GM12878 (cell line): Measurements from ENCODE around the gene USP46. TPM values are rescaled to one million over a fixed set of nuclear protein-coding genes. Genes with fewer than 3 reads are reported as not detected.

Source experiments
- ATAC-seq: fragments of 200-7000 bp; cut with Tn5 transposase; 3 replicates; pipeline ENCODE4 v1.9.1; 2020; ENCODE audit warnings: mild to moderate bottlenecking, moderate library complexity
- BruUV-seq: library from RNA; stranded (reverse); fragments of 400-500 nt; replicated peaks from 2 replicates; lab custom pipeline; 2021; lab: Mats Ljungman, UMichigan
- CTCF ChIA-PET: fragments of 300-600 bp; sonication (Branson Sonifier 250); formaldehyde crosslinking; extraction: SDS; loops from one replicate; lab custom pipeline; 2021; ENCODE audit warnings: inconsistent platforms; lab: Yijun Ruan, JAX
- POLR2A ChIA-PET: fragments of 350-600 bp; formaldehyde crosslinking; extraction: SDS; loops from one replicate; lab custom pipeline; 2021; ENCODE audit warnings: inconsistent platforms; lab: Charles Lee
- RAD21 ChIA-PET: fragments of 300-600 bp; sonication (Branson Sonifier 250); formaldehyde crosslinking; loops from one replicate; lab custom pipeline; 2023; ENCODE audit warnings: antibody characterized with exemption; ENCODE audit not compliant: unreplicated experiment; lab: Charles Lee
- SMC1A ChIA-PET: fragments of 300-600 bp; sonication (Branson Sonifier 250); formaldehyde crosslinking; loops from one replicate; lab custom pipeline; 2023; ENCODE audit not compliant: unreplicated experiment, uncharacterized antibody; lab: Charles Lee
- DNase-seq: peaks from one replicate; pipeline ENCODE4 v3.0.0-alpha.2; 2011; ENCODE audit warnings: low read depth, low spot score
- FAIRE-seq: peaks from 3 replicates; lab custom pipeline; 2011; peaks lifted over from hg19 to GRCh38; lab: Jason Lieb, UNC
- H2AFZ ChIP-seq: 2 replicates; pipeline ENCODE4 v1.6.0; 2011; ENCODE audit warnings: low read depth, low read length, control low read depth; ENCODE audit not compliant: control insufficient read depth
- H3K27ac ChIP-seq: 2 replicates; pipeline ENCODE4 v1.5.1; 2011; ENCODE audit warnings: control low read depth; ENCODE audit not compliant: control insufficient read depth, insufficient read depth
- H3K27me3 ChIP-seq, 2 experiments: replicated peaks in 1 of 2; 2 replicates each; pipeline versions ENCODE4 v1.6.0 to v1.6.1; 2011; ENCODE audit warnings: low read length in 1 of 2; ENCODE audit not compliant: control insufficient read depth in 2 of 2, insufficient read depth in 2 of 2
- H3K36me3 ChIP-seq, 2 experiments: 2 replicates each; pipeline ENCODE4 v1.5.1; 2011; ENCODE audit warnings: low read length in 1 of 2; ENCODE audit not compliant: control insufficient read depth in 2 of 2, insufficient read depth in 2 of 2
- H3K4me1 ChIP-seq: 2 replicates; pipeline ENCODE4 v1.6.1; 2011; ENCODE audit warnings: mild to moderate bottlenecking, low read length, moderate library complexity, mixed read lengths; ENCODE audit not compliant: control insufficient read depth, insufficient read depth
- H3K4me2 ChIP-seq: 2 replicates; pipeline ENCODE4 v1.6.0; 2011; ENCODE audit warnings: control low read depth; ENCODE audit not compliant: control insufficient read depth, insufficient read depth
- H3K4me3 ChIP-seq: fragments of 200-600 bp; sonication (generic); 2 replicates; pipeline ENCODE4 v1.5.1; 2016
- H3K79me2 ChIP-seq: 2 replicates; pipeline ENCODE4 v1.6.0; 2011; ENCODE audit warnings: low read length; ENCODE audit not compliant: control insufficient read depth, insufficient read depth
- H3K9ac ChIP-seq: 2 replicates; pipeline ENCODE4 v1.8.0; 2011; ENCODE audit warnings: low read length, control low read depth, mixed read lengths; ENCODE audit not compliant: control insufficient read depth, insufficient read depth
- H3K9me3 ChIP-seq: replicated peaks from 3 replicates; pipeline ENCODE4 v1.5.1; 2011; ENCODE audit warnings: mild to moderate bottlenecking, low read length; ENCODE audit not compliant: control insufficient read depth, insufficient read depth
- H4K20me1 ChIP-seq: 2 replicates; pipeline ENCODE4 v1.6.0; 2011; ENCODE audit not compliant: control insufficient read depth, insufficient read depth
- EZH2 ChIP-seq: IDR thresholded peaks from 2 replicates; pipeline ENCODE4 v1.6.1; 2012; ENCODE audit warnings: low read depth, mild to moderate bottlenecking, control low read depth, inconsistent platforms, low read length, borderline replicate concordance; ENCODE audit not compliant: control insufficient read depth
- MYB ChIP-seq: fragments of 150-350 bp; IDR thresholded peaks from 2 replicates; pipeline ENCODE4 v1.6.1; 2014; ENCODE audit warnings: mild to moderate bottlenecking, low read depth, low read length, borderline replicate concordance
- MYC ChIP-seq: IDR thresholded peaks from 2 replicates; pipeline ENCODE4 v1.6.1; 2011; ENCODE audit warnings: mild to moderate bottlenecking, low read length, moderate library complexity, inconsistent platforms; ENCODE audit not compliant: insufficient read depth, insufficient replicate concordance, insufficient read length, severe bottlenecking
- NR2C2 ChIP-seq: IDR thresholded peaks from 2 replicates; pipeline ENCODE4 v1.6.1; 2011; ENCODE audit warnings: borderline replicate concordance, low read depth; ENCODE audit not compliant: control insufficient read depth, insufficient read length
- PAX5 ChIP-seq: IDR thresholded peaks from 2 replicates; pipeline ENCODE4 v1.6.1; 2011; ENCODE audit warnings: low read depth, low read length, borderline replicate concordance
- SPI1 ChIP-seq: IDR thresholded peaks from 2 replicates; pipeline ENCODE4 v1.6.1; 2011; ENCODE audit warnings: low read depth, mild to moderate bottlenecking, low read length, moderate library complexity, borderline replicate concordance; ENCODE audit not compliant: insufficient read depth
- TCF3 ChIP-seq: IDR thresholded peaks from 2 replicates; pipeline ENCODE4 v1.6.1; 2012; ENCODE audit warnings: low read depth, mild to moderate bottlenecking, low read length, borderline replicate concordance; ENCODE audit not compliant: insufficient read depth
- WGBS: methylation state at CpG from one replicate; pipeline ENCODE4 v1.1.6; 2016; ENCODE audit warnings: low lambda C conversion rate; ENCODE audit not compliant: insufficient replicate concordance, insufficient coverage; ENCODE audit errors: missing lambda C conversion rate; 5-methylcytosine and 5-hydroxymethylcytosine counted together
- in situ Hi-C: fragments of 300-500 bp; cut with MboI; formaldehyde crosslinking; loops from 9 replicates; pipeline ENCODE4 v1.14.3; 2018; ENCODE audit warnings: mixed read lengths
- intact Hi-C: fragments of 100-400 bp; cut with micrococcal nuclease; formaldehyde crosslinking; loops from one replicate; pipeline ENCODE4 v1.14.2; 2022; ENCODE audit not compliant: unreplicated experiment
- polyA plus RNA-seq, 11 experiments: library from polyadenylated mRNA; depleted of rRNA in 4 of 11; unstranded in 6 of 11; stranded (reverse) in 5 of 11; fragments of >200 nt; fragmentation: Nextera tagmentation in 4 of 11; fragmentation: Illumina TruSeq in 1 of 11; extraction: Ambion mirVana in 4 of 11; extraction: Trizol in 1 of 11; gene quantifications; 1 replicate in 1 of 11; 2 replicates in 10 of 11; pipeline versions ENCODE4 v1.2.1 to v1.2.3, GENCODE V29; 2011 to 2016; ENCODE audit warnings: inconsistent platforms in 2 of 11, missing spikeins in 2 of 11, low read depth in 1 of 11
- total RNA-seq, 4 experiments: library from RNA; depleted of rRNA in 3 of 4; stranded (reverse); fragments of >200 nt in 3 of 4; fragmentation: Illumina TruSeq in 1 of 4; extraction: Trizol in 1 of 4; gene quantifications; 2 replicates each; pipeline versions ENCODE4 v1.2.1 to v1.2.3, GENCODE V29; 2013 to 2021
- TF ChIP-seq, protein P1 (sequence below): fragments of 450-650 bp; formaldehyde crosslinking; IDR thresholded peaks from 2 replicates; pipeline ENCODE4 v1.4.0; 2022; ENCODE audit warnings: mild to moderate bottlenecking, moderate library complexity
- TF ChIP-seq, protein P2 (sequence below): IDR thresholded peaks from 2 replicates; pipeline ENCODE4 v1.6.1; 2012; ENCODE audit warnings: low read depth, low read length, improper control_type of control experiment
- TF ChIP-seq, protein P3 (sequence below): IDR thresholded peaks from 2 replicates; pipeline ENCODE4 v1.6.1; 2012; ENCODE audit warnings: improper control_type of control experiment, low read depth, low read length; ENCODE audit not compliant: insufficient replicate concordance
- TF ChIP-seq, protein P4 (sequence below): fragments of 450-650 bp; IDR thresholded peaks from 2 replicates; pipeline ENCODE4 v1.6.1; 2017; ENCODE audit warnings: borderline replicate concordance

The USP46 gene
- total and polyA plus RNA-seq, 10 of the 15 experiments (the other 5 are each of a cell fraction or from before 2014, with no cell fraction given), result 5.3 to 20.1 (median 12.0) TPM

DNA sequence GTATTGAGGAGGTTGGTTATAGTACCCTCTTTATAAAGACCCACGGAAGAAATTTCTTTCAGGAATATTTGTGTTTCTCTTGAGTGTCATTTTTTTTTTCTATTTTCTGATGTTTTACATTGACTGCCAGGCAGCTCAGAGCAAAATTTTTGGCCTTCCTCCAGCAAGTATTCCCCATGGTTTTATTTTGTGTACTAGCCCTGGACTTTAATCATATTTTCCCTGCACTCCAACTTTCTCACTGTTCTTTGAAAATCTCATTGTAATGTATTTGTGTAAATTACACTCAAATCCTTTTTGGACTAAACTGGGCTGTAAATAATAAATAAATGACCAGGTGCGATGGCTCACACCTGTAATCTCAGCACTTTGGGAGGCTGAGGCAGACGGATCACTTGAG, 45.6 kb upstream of the USP46 start:
- ChIA-PET CTCF (interaction anchor here (1.3 to 1.5 kb wide), 2 partner anchors 16 to 47 kb away, joined by 3 to 4 read pairs; no protein-coding TSS in a partner anchor), SMC1A (interaction anchor here (1.0 to 1.9 kb wide), 2 partner anchors 40 to 54 kb away, joined by 3 to 4 read pairs; no protein-coding TSS in a partner anchor), RAD21 (no interaction called here), POLR2A (interaction anchor here (0.8 kb wide), 1 partner anchor 8 kb away, joined by 3 read pairs; no protein-coding TSS in a partner anchor)
- Histone ChIP-seq H3K79me2 (no peaks in the 10 kb centered on the region), H3K4me2 (no peak overlapping the region), H4K20me1 (no peaks in the 10 kb centered on the region), H2AFZ (no peak overlapping the region), H3K36me3 (no peaks in the 10 kb centered on the region), H3K9me3 (no peaks in the 10 kb centered on the region), H3K27ac (no peak overlapping the region), H3K9ac (no peak overlapping the region), H3K27me3 (no peaks in the 10 kb centered on the region), H3K4me1 (peaks cover 21% of the 10 kb centered on the region), H3K4me3 (no peak overlapping the region)
- DNase-seq (no peak), ATAC-seq (no peak), FAIRE-seq (no peak)
- BruUV-seq, result no TSS peak
- in situ Hi-C loops (loop anchor here (25.0 kb wide), 1 partner anchor 658 kb away; the partner anchor contains the start of gene SCFD2), intact Hi-C loops (no loop called here)
- 80% methylated on average over 3 of the region's 3 CpGs for WGBS
- TF ChIP-seq TCF3 (no peak), MYB (no peak), EZH2 (no peak), SPI1 (no peak), NR2C2 (no peak), MYC (no peak), PAX5 (no peak)
- TF ChIP-seq, protein P1, sequence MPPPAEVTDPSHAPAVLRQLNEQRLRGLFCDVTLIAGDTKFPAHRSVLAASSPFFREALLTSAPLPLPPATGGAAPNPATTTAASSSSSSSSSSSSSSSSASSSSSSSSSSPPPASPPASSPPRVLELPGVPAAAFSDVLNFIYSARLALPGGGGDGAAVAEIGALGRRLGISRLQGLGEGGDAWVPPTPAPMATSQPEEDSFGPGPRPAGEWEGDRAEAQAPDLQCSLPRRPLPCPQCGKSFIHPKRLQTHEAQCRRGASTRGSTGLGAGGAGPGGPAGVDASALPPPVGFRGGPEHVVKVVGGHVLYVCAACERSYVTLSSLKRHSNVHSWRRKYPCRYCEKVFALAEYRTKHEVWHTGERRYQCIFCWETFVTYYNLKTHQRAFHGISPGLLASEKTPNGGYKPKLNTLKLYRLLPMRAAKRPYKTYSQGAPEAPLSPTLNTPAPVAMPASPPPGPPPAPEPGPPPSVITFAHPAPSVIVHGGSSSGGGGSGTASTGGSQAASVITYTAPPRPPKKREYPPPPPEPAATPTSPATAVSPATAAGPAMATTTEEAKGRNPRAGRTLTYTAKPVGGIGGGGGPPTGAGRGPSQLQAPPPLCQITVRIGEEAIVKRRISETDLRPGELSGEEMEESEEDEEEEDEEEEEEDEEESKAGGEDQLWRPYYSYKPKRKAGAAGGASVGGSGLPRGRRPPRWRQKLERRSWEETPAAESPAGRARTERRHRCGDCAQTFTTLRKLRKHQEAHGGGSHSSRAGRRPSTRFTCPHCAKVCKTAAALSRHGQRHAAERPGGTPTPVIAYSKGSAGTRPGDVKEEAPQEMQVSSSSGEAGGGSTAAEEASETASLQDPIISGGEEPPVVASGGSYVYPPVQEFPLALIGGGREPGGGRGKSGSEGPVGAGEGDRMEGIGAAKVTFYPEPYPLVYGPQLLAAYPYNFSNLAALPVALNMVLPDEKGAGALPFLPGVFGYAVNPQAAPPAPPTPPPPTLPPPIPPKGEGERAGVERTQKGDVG (CRISPR knock-in tag), result no peak
- TF ChIP-seq, protein P2, sequence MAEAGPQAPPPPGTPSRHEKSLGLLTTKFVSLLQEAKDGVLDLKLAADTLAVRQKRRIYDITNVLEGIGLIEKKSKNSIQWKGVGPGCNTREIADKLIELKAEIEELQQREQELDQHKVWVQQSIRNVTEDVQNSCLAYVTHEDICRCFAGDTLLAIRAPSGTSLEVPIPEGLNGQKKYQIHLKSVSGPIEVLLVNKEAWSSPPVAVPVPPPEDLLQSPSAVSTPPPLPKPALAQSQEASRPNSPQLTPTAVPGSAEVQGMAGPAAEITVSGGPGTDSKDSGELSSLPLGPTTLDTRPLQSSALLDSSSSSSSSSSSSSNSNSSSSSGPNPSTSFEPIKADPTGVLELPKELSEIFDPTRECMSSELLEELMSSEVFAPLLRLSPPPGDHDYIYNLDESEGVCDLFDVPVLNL, result no peak
- TF ChIP-seq, protein P3, sequence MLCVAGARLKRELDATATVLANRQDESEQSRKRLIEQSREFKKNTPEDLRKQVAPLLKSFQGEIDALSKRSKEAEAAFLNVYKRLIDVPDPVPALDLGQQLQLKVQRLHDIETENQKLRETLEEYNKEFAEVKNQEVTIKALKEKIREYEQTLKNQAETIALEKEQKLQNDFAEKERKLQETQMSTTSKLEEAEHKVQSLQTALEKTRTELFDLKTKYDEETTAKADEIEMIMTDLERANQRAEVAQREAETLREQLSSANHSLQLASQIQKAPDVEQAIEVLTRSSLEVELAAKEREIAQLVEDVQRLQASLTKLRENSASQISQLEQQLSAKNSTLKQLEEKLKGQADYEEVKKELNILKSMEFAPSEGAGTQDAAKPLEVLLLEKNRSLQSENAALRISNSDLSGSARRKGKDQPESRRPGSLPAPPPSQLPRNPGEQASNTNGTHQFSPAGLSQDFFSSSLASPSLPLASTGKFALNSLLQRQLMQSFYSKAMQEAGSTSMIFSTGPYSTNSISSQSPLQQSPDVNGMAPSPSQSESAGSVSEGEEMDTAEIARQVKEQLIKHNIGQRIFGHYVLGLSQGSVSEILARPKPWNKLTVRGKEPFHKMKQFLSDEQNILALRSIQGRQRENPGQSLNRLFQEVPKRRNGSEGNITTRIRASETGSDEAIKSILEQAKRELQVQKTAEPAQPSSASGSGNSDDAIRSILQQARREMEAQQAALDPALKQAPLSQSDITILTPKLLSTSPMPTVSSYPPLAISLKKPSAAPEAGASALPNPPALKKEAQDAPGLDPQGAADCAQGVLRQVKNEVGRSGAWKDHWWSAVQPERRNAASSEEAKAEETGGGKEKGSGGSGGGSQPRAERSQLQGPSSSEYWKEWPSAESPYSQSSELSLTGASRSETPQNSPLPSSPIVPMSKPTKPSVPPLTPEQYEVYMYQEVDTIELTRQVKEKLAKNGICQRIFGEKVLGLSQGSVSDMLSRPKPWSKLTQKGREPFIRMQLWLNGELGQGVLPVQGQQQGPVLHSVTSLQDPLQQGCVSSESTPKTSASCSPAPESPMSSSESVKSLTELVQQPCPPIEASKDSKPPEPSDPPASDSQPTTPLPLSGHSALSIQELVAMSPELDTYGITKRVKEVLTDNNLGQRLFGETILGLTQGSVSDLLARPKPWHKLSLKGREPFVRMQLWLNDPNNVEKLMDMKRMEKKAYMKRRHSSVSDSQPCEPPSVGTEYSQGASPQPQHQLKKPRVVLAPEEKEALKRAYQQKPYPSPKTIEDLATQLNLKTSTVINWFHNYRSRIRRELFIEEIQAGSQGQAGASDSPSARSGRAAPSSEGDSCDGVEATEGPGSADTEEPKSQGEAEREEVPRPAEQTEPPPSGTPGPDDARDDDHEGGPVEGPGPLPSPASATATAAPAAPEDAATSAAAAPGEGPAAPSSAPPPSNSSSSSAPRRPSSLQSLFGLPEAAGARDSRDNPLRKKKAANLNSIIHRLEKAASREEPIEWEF, result no peak
- TF ChIP-seq, protein P4, sequence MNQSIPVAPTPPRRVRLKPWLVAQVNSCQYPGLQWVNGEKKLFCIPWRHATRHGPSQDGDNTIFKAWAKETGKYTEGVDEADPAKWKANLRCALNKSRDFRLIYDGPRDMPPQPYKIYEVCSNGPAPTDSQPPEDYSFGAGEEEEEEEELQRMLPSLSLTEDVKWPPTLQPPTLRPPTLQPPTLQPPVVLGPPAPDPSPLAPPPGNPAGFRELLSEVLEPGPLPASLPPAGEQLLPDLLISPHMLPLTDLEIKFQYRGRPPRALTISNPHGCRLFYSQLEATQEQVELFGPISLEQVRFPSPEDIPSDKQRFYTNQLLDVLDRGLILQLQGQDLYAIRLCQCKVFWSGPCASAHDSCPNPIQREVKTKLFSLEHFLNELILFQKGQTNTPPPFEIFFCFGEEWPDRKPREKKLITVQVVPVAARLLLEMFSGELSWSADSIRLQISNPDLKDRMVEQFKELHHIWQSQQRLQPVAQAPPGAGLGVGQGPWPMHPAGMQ, result no peak
